ENCODE data around the gene ATF4.

- no peak for TF ChIP-seq CTCF (IDR thresholded peaks at IDR 0.05)
- no peak for TF ChIP-seq POLR2A (IDR thresholded peaks at IDR 0.05)
Measured at GRCh38 chr22:39490135-39490798, 30.1 kb upstream of the ATF4 start.

Data from testis (tissue), 2 donors.